ENCODE measurements around the gene OGDHL.

GRCh38 chr10:49744091-49744685 is 17.9 kb downstream of the OGDHL start:
- TF ChIP-seq CTCF (IDR thresholded peaks at IDR 0.05; ENCODE audit: insufficient read depth, low read depth, low read length) (no peak), EZH2 (IDR thresholded peaks at IDR 0.05; ENCODE audit: insufficient read depth, low read length) (no peak)

All from astrocyte (in vitro differentiated cells and primary cell).